H7 (cell line): ENCODE results near the gene TNXB. TPM values are rescaled to one million over a fixed set of nuclear protein-coding genes. Genes with fewer than 3 reads are reported as not detected.
"Not testable (repeated sequence)": the region's sequence is repeated elsewhere in the genome, so short reads cannot be mapped to it uniquely, and the experiment has no call there.

Experiments
- DNase-seq: peaks from one replicate; pipeline ENCODE4 v3.0.0; 2012
- H3K27me3 ChIP-seq: 2 replicates; pipeline ENCODE4 v1.6.0; 2011; ENCODE audit warnings: mild to moderate bottlenecking, low read length; ENCODE audit not compliant: control insufficient read depth, insufficient read depth
- H3K36me3 ChIP-seq: replicated peaks from 2 replicates; pipeline ENCODE4 v1.5.1; 2011; ENCODE audit warnings: low read length; ENCODE audit not compliant: control insufficient read depth, insufficient read depth
- H3K4me3 ChIP-seq: 2 replicates; pipeline ENCODE4 v1.5.1; 2011; ENCODE audit warnings: low read depth, mild to moderate bottlenecking, control low read depth, low read length, moderate library complexity; ENCODE audit not compliant: insufficient read depth
- total RNA-seq: library from RNA; depleted of rRNA; stranded (reverse); fragments of >200 nt; shearing (Covaris generic); gene quantifications from 2 replicates; pipeline ENCODE4 v1.2.3, GENCODE V29; 2014

TNXB gene
- total RNA-seq, 1 experiment from 2014 or later: 4.4 TPM

DNA sequence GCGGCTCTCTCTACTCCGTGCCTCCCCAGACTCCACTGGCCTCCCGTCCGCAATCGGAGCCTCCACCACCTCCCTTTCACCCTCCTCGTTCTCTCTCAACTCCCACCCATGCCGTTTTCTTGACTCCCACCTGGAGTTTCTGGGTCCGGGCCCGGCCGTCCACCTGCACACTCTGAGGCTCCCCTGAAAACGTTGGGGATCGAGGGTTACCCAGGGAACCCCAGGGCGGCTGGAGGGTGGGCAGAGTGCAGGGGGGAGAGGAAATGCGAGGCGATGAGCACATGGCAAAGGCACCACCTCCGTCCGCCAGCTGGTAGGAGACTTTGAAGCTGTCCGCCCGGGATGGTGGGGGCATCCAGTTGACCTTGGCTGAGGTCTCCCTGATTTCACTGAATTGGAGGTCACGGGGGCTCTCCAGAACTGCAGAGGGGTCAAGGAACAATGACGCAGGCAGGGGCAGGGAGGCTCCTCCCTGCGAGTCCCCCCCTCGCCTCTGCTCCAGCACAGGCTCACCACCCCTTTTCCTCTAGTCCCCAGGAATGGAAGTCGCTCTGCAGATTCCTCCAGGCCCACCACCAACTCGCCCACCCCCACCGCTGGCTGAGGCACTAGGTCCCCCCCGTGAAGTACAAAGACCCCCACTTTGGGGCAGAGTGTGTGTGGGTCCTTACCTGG is 98.1 kb downstream of the TNXB start:
- H3K4me3 ChIP-seq, H3K36me3 ChIP-seq, H3K27me3 ChIP-seq: not testable (repeated sequence)
- DNase-seq: peak; percentile 13

DNA sequence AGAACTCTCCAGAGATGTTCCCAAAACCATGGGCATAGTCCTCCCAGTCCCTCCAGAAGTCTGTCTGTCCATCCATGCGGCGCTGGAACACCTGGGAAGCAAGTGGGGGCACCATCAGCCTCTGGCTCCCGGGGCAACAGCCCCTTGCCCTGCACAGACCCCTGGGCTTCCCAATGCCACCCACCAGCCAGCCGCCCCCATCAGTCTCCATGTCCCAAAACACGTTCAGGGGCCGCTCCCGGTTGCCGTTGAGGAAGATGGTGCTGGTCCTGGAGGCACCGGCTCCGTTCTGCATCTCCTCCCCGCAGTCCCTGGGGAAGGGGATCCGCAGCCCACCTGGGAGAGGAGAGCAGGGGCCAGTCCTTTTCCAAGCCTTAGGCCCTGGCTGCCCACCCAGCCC is 99.6 kb downstream of the TNXB start:
- H3K4me3 ChIP-seq: not testable (repeated sequence)

DNA sequence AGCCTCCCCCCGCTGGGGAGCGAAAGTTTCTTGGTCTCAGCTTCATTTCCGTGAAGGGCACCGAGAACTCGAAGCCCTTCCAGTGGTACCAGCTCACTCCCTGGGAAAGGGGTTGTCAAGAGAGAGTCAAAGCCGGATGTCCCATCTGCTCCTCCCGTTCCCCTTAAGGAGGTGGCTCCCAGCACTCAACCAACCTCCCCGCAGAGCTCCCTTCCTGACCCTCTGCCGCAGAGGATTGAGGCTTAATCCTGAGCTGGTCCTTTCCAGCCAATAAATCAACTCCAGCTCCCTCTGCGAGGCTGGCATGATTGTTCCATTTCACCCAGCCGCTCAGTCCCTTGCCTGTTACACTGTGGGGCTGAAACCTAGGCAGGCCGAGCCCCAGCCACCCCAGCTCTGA is 100.5 kb downstream of the TNXB start:
- not testable (repeated sequence) for H3K4me3 ChIP-seq, H3K27me3 ChIP-seq, H3K36me3 ChIP-seq
- DNase-seq: peak; percentile 20

More for the DNA sequence above, 99.6 kb downstream of the TNXB start:
- peak; percentile 10 for DNase-seq
- not testable (repeated sequence) for H3K27me3 ChIP-seq, H3K36me3 ChIP-seq

DNA sequence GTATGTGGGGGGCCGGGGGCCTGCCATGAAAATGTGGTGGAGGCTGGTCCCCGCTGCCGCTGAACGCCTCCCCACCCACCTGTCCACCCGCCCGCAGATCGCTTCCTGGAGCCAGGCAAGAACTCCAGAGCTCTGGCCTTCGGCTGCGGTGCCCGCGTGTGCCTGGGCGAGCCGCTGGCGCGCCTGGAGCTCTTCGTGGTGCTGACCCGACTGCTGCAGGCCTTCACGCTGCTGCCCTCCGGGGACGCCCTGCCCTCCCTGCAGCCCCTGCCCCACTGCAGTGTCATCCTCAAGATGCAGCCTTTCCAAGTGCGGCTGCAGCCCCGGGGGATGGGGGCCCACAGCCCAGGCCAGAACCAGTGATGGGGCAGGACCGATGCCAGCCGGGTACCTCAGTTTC is 101.1 kb downstream of the TNXB start:
- DNase-seq, H3K27me3 ChIP-seq, H3K4me3 ChIP-seq, H3K36me3 ChIP-seq: not testable (repeated sequence)

DNA sequence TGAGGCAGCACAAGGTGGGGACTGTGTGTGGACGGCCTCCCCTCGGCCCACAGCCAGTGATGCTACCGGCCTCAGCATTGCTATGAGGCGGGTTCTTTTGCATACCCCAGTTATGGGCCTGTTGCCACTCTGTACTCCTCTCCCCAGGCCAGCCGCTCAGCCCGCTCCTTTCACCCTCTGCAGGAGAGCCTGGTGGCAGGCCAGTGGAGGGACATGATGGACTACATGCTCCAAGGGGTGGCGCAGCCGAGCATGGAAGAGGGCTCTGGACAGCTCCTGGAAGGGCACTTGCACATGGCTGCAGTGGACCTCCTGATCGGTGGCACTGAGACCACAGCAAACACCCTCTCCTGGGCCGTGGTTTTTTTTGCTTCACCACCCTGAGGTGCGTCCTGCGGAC is 102.1 kb downstream of the TNXB start:
- DNase-seq: not testable (repeated sequence)

DNA sequence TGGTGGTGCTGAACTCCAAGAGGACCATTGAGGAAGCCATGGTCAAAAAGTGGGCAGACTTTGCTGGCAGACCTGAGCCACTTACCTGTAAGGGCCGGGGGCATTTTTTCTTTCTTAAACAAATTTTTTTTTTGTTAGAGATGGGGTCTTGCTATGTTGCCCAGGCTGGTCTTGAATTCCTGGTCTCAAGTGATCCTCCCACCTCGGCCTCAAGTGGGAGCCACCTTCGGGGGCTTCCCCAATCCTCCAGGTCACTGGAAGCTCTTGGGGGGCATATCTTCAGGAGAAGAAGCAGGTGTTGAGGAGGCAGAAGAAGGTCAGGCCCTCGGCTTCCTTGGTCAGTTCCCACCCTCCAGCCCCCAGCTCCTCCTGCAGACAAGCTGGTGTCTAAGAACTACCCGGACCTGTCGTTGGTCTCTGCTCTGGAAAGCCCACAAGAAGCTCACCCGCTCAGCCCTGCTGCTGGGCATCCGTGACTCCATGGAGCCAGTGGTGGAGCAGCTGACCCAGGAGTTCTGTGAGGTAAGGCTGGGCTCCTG is 103.1 kb downstream of the TNXB start:
- H3K4me3 ChIP-seq, H3K36me3 ChIP-seq, H3K27me3 ChIP-seq: not testable (repeated sequence)
- DNase-seq: peak; percentile 11

More for the DNA sequence above, 102.1 kb downstream of the TNXB start:
- not testable (repeated sequence) for H3K36me3 ChIP-seq, H3K4me3 ChIP-seq, H3K27me3 ChIP-seq

DNA sequence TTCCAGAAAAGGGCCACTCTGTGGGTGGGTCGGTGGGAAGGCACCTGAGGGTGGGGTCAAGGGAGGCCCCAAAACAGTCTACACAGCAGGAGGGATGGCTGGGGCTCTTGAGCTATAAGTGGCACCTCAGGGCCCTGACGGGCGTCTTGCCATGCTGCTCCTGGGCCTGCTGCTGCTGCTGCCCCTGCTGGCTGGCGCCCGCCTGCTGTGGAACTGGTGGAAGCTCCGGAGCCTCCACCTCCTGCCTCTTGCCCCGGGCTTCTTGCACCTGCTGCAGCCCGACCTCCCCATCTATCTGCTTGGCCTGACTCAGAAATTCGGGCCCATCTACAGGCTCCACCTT is 103.6 kb downstream of the TNXB start:
- H3K36me3 ChIP-seq, H3K4me3 ChIP-seq, H3K27me3 ChIP-seq, DNase-seq: not testable (repeated sequence)

DNA sequence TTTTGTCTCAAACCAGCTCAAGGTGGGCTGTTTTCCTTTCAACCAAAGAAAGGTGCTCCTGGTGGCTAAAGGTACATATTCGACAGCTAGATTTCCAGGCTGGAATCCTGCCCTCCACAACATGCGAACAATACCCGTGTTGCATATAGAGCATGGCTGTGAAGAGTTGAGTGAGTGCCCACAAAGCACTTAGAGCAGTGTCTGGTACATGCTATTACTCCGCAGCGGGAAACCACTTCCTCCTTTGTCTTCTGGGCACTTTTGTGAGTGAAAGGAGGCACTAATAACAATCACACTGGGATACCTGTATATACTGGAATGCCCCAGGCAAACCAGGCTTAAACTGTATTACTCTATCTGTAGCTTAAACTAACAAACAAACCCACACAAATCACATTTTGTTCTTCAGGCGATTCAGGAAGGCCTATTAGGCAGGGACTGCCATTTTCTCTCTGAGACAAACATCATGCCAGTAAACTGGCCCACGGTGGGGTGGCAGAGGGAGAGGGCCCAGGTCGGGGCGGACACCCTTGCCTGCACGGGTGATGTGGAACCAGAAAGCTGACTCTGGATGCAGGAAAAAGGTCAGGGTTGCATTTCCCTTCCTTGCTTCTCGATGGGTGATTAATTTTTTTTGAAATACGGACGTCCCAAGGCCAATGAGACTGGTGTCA is 104.1 kb downstream of the TNXB start:
- H3K4me3 ChIP-seq, DNase-seq, H3K36me3 ChIP-seq, H3K27me3 ChIP-seq: not testable (repeated sequence)

DNA sequence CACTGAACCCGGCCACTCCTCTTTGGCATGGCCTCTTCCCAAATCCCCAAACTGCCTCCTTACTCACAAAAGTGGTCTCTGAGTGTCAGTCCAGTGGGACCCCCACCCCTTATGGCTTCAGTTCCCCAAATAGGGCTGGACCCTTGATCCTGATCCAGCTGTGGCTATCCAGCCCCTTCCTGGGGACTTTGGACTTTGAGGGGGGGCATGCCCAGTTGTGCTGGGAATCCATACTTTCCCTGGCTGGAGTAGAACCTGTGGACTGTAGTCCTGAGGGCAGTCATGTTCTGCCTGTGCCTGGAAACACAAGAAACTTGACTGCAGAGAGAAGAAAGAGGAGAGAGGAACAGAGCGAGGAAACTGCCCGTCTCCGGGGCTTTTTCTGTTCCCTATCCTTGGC is 104.7 kb downstream of the TNXB start:
- H3K36me3 ChIP-seq, DNase-seq, H3K4me3 ChIP-seq, H3K27me3 ChIP-seq: not testable (repeated sequence)

DNA sequence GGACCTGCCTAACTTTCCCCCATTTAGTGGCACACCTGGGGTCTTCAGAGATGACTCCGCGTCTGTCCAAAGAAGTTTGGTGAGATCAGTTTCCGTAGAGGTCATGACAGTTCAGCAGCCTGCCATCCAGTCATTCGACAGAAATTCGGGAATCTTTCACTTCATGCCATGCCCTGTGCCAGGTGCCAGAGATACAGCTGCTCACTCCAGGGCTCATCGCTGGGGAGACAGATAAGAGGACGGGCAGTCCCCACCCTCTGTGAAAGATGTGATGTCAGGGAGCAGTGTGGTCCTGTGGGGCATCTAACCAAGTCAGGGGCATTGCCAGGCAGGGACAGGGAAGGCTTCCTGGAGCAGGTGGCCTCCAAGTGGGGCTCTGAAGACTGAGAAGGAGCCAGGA is 105.8 kb downstream of the TNXB start:
- not testable (repeated sequence) for H3K4me3 ChIP-seq, H3K27me3 ChIP-seq, H3K36me3 ChIP-seq, DNase-seq

DNA sequence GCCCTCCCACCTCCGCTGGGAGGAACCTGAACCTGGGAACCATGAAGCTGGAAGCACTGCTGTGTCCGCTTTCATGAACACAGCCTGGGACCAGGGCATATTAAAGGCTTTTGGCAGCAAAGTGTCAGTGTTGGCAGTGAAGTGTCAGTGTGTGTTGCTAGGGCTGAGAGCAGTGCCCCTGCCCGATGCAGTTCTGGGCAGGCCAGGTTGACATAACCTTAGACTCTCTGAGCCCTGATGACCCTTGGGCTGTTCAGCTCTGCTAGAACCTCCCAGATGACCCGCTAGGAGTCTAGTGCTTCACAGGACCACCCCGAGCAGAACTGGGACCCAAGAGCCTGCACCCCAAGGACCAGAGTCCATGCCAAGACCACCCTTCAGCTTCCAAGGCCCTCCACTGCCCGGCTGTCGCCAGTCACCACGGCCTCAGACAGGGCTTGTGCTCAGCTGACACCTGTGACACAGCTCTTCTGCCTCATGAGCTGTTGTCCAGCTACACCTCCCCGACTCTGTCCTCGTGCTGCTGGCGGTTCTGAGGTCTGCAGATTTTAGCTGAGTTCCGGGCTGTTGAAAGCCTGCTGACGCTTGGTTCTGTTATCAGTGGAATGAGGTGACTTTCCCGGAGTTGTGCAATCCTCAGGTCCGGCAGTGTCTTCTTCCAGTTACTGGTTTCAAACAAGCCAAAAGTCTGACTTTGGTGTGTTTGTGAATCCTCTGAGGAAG is 106.4 kb downstream of the TNXB start:
- H3K4me3 ChIP-seq, DNase-seq, H3K36me3 ChIP-seq, H3K27me3 ChIP-seq: not testable (repeated sequence)

DNA sequence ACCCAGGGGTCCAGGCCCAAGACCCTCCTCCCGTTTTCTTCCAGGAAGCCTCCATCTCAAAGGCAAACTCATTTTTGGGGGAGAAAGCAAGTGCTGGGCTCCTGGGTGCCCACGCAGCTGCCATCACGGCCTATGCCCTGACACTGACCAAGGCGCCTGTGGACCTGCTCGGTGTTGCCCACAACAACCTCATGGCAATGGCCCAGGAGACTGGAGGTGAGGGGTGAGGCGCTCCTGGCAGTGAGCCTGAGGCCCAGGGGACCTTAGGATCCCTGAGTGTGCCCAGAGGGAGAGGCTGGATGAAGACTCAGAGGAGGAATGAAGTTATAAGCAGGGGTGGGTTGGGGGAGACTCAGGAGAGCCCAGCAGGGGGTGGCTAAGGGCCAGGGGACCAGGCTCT is 112.8 kb downstream of the TNXB start:
- not testable (repeated sequence) for H3K4me3 ChIP-seq, DNase-seq, H3K36me3 ChIP-seq

DNA sequence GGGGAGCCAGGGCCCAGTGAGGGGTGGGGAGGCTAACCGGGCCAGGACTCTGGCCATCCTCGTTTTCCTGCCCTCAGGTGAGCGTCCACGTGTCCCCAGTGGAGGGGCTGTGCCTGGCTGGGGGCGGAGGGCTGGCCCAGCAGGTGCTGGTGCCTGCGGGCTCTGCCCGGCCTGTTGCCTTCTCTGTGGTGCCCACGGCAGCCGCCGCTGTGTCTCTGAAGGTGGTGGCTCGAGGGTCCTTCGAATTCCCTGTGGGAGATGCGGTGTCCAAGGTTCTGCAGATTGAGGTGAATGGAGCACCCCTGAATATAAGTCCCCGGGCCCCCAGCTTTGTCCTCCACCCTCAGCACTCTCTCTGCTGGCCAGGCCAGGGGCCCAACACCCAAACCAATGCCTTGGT is 114.7 kb downstream of the TNXB start:
- not testable (repeated sequence) for H3K4me3 ChIP-seq, DNase-seq, H3K27me3 ChIP-seq, H3K36me3 ChIP-seq

More for the DNA sequence above, 112.8 kb downstream of the TNXB start:
- H3K27me3 ChIP-seq: not testable (repeated sequence)
